Esophagus (tissue), 2 donors: ENCODE measurements around the gene MCAT. TPM values are rescaled to one million over a fixed set of nuclear protein-coding genes. Genes with fewer than 3 reads are reported as not detected.

Experiments
- H3K27ac ChIP-seq, 2 donors: one replicate each; pipeline ENCODE4 v1.5.1; 2013; ENCODE audit warnings: low read depth in 2 of 2, mild to moderate bottlenecking in 2 of 2, inconsistent platforms in 1 of 2, low read length in 1 of 2, moderate library complexity in 1 of 2
- H3K27me3 ChIP-seq, 2 donors: one replicate each; pipeline ENCODE4 v1.6.1; 2013; ENCODE audit warnings: low read length in 2 of 2, control low read depth in 1 of 2, mild to moderate bottlenecking in 1 of 2; ENCODE audit not compliant: insufficient read depth in 2 of 2, control insufficient read depth in 1 of 2
- H3K36me3 ChIP-seq, 2 donors: one replicate each; pipeline ENCODE4 v1.6.1; 2013; ENCODE audit warnings: low read length in 1 of 2; ENCODE audit not compliant: control insufficient read depth in 2 of 2, insufficient read depth in 2 of 2
- H3K4me1 ChIP-seq, 2 donors: one replicate each; pipeline ENCODE4 v1.6.1; 2013; ENCODE audit warnings: low read length in 1 of 2; ENCODE audit not compliant: control insufficient read depth in 2 of 2, insufficient read depth in 2 of 2
- H3K4me3 ChIP-seq, 2 donors: one replicate each; pipeline ENCODE4 v1.5.1; 2013; ENCODE audit warnings: low read length in 2 of 2, mild to moderate bottlenecking in 2 of 2, low read depth in 1 of 2, moderate library complexity in 1 of 2
- H3K9me3 ChIP-seq, 2 donors: one replicate each; pipeline ENCODE4 v1.6.1; 2013; ENCODE audit warnings: mild to moderate bottlenecking in 2 of 2, low read depth in 1 of 2, low read length in 1 of 2, moderate library complexity in 1 of 2; ENCODE audit not compliant: control insufficient read depth in 2 of 2, insufficient read depth in 1 of 2
- WGBS, 2 donors: extraction: QIAGEN DNeasy Blood & Tissue Kit; methylation state at CpG; one replicate each; pipeline ENCODE4 v1.1.7; 2013; 5-methylcytosine and 5-hydroxymethylcytosine counted together
- polyA plus RNA-seq, 2 donors: library from polyadenylated mRNA; stranded (reverse); fragments of 200-250 nt; gene quantifications; one replicate each; pipeline ENCODE4 v1.2.3, GENCODE V29; 2013
- donor health status: healthy with polysubstance abuse.
- donor health status: Bipolar disorder and iron deficiency.

The MCAT gene
- polyA plus RNA-seq, 2 donors = 10.2 to 16.6 TPM

DNA sequence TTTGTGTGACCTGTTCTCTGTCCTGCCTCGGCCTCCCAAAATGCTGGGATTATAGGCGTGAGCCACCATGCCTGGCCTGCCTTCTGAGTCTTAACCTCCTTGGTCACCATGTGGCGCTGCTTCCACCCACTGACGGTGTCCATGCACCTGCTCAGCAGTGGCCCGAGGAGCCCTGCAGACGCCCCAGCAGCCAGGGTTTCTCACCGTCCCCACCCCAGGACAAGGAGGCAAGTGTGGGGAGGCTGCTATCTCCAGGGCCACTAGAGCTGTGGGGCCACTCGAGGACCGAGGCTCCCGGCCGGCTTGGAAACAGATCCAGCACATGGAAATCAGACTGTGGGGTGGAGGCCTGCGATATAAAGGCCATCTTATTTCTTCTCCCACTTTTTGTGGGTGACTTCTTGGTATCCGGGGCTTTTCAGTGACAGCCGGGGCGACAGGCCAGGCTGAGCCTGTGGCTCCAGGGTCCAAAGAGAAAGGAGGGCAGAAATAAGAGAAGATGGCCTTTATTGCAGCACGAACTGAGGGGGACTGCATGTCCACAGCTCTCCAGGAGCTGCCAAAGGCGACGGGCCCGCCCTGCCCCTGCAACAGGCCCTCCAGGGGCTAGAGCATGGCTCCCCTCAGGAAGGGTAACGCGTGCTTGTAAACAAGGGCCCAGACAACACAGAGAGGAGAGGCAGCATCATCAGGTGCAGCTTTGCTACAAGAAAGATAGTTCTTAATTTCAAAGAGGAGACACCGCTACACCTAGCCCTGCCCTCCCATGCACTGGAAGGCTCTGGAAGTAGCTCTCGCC lies 23.1 kb upstream of the MCAT start:
- no peak overlapping the region for H3K4me3 ChIP-seq
- no peaks in the 10 kb centered on the region for H3K27me3 ChIP-seq
- H3K4me1 ChIP-seq = peaks cover 6 to 25% of the 10 kb centered on the region in 2 donors
- H3K36me3 ChIP-seq = peaks cover 6 to 50% of the 10 kb centered on the region in 2 donors
- no peaks in the 10 kb centered on the region for H3K9me3 ChIP-seq
- WGBS, 2 donors = 89 to 92% methylated on average over 23 of the region's 23 CpGs
- H3K27ac ChIP-seq = no peak overlapping the region

DNA sequence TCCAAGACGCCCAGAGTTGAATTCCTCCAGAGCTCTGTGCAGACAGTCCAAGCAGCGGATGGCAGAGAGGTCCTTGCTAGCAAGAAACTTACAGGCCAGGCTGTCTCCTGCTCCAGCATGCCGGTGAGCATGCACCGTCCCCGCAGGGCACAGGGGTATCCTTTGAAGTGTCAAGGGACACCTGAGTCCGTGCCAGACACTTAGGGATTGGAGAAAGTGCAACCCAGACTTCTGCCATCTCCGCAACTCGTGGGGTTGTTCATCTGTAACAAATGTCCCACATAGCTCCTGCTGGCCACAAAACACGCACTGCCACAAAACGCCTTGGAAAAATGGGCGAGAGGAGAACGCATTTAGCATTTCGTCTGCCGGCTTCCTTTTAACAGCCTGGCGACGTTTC lies 21.4 kb upstream of the MCAT start:
- Histone ChIP-seq H3K4me3 (no peak overlapping the region), H3K27ac (peak overlapping the region; percentile 71 to 89), H3K27me3 (no peaks in the 10 kb centered on the region), H3K36me3 (peaks cover 4 to 42% of the 10 kb centered on the region in 2 donors), H3K9me3 (no peaks in the 10 kb centered on the region), H3K4me1 (peaks cover 6 to 21% of the 10 kb centered on the region in 2 donors)
- 35 to 44% methylated on average over 16 of the region's 16 CpGs for WGBS, 2 donors

DNA sequence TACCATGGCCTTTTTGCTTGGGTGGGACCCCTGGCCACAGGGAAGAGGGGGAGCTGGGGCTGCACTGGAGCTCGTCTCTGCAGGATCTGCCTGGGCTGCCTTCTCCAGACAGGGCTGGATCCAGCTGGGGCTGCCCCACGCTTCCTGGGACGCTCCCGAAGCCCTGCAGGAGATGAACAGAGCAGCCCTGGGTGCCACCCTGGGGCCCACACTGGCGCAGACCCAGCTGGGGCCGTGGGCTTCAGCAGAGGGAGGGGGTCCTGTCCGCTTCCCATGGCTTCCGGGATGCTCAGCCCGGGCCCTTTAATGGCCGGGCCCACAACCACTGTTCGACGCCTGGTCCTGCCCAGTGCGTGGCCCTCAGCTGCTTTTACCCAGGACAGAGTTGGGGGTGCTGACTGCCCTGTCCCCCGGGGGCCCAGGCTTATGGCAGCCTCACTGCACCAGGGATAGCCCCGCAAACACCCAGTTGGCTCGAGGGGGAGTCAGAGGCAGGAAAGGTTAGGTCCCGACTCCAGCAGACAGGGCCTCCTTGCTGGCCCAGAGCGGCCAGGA lies 20.1 kb upstream of the MCAT start:
- H3K4me1 ChIP-seq = peaks cover 7 to 33% of the 10 kb centered on the region in 2 donors
- no peak overlapping the region for H3K4me3 ChIP-seq
- no peaks in the 10 kb centered on the region for H3K9me3 ChIP-seq
- peak overlapping the region; percentile 71 to 89 for H3K27ac ChIP-seq
- H3K36me3 ChIP-seq = peaks cover 4 to 39% of the 10 kb centered on the region in 2 donors
- no peaks in the 10 kb centered on the region for H3K27me3 ChIP-seq
- WGBS, 2 donors = 58 to 67% methylated on average over 18 of the region's 18 CpGs

DNA sequence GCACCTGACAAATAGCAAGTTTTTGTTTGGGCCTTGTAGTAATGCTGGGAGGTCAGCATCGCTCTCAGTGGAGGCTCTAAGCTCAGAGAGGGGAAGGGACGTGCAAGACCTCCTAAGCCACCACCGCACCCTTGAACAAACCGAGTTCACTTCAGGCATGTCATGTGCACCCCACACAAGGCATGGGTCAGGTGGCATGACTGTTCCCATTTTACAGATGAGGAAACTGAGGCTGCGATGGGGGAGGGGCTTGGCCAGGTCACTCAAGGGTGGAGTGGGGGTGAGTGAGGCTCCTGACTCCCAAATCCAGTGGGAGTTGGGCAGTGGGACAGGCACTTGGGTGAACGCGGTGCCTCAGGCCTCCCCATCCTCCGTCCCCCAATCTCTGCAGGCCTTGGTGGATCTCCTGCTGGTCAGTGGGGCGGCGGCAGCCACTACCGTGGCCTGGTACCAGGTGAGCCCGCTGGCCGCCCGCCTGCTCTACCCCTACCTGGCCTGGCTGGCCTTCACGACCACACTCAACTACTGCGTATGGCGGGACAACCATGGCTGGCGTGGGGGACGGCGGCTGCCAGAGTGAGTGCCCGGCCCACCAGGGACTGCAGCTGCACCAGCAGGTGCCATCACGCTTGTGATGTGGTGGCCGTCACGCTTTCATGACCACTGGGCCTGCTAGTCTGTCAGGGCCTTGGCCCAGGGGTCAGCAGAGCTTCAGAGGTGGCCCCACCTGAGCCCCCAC lies 19.4 kb upstream of the MCAT start:
- H3K4me3 ChIP-seq = no peak overlapping the region
- no peaks in the 10 kb centered on the region for H3K27me3 ChIP-seq
- peaks cover 9 to 36% of the 10 kb centered on the region in 2 donors for H3K4me1 ChIP-seq
- H3K36me3 ChIP-seq = peaks cover 4 to 33% of the 10 kb centered on the region in 2 donors
- H3K9me3 ChIP-seq = no peaks in the 10 kb centered on the region
- peak overlapping the region in 1 of 2 donors; percentile 89 for H3K27ac ChIP-seq
- 93% methylated on average over 20 to 24 of the region's 24 CpGs for WGBS, 2 donors

DNA sequence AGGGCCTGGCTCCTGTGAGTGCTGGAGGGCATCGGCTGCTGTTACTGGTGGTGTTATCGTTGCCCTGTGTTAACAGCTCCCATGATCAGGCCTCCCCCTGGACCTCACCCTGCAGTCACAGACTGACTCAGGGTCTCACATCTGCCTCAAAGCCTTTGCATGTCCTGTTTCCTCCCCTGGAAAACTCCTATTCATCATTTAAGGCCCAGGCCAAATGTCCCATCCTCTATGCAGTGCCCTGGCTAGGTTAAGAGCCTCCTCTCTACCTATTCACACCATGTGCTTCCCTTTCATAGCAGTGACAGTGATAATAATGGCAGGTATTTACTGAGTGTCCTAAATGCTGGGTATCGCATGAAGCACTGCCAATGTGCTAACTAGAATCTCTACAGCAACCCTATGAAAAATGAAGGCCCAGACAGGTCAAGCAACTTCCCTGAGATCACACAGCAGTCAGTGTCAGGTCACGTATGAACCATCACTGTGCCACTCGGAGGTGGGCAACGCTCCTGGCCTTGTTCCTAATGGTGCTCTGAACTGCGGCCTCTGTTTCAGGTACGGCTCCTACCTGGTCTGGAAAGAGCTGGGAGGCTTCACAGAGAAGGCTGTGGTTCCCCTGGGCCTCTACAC lies 17.4 kb upstream of the MCAT start:
- H3K36me3 ChIP-seq = peaks cover 4 to 29% of the 10 kb centered on the region in 2 donors
- WGBS, 2 donors = 91% methylated on average over 8 of the region's 8 CpGs
- H3K27me3 ChIP-seq = no peaks in the 10 kb centered on the region
- peak overlapping the region in 1 of 2 donors; percentile 30 for H3K27ac ChIP-seq
- H3K4me1 ChIP-seq = peaks cover 9 to 48% of the 10 kb centered on the region in 2 donors
- H3K4me3 ChIP-seq = no peak overlapping the region
- H3K9me3 ChIP-seq = no peaks in the 10 kb centered on the region

DNA sequence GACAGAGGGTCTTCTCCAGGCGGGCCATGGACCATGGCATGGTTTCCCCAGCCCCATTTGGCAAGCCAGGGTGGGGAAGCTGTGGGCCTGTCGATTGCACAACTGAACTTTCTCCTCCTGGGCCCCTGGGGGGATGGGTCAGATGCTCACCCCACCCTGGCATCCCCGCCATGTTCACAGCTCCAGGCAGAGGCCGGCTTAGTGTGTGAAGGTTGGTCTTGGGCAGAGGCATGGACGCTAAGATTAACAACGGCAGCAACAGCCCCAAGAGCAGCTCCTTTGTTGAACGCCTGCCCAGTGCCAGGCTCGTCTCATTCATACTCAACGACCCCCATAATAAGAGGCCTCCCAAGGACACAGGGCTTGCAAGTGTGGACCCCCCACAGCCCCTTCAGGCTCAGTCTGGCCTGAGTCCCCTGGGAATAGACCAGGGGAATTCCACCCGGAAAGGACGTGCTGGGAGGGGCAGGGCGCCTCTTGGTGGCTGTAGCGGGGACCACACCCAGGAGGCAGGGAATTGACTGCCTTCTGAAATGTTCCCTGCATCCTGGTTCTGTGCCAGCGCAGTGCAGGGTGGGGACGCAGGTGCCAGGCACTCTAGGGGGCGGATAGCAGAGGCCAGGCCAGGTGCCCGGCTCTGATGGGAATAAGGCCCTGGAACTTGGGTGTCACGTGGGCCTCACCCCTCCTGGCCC lies 16.4 kb upstream of the MCAT start:
- Histone ChIP-seq H3K4me3 (no peak overlapping the region), H3K27me3 (no peaks in the 10 kb centered on the region), H3K9me3 (no peaks in the 10 kb centered on the region), H3K36me3 (peaks cover 4 to 29% of the 10 kb centered on the region in 2 donors), H3K27ac (peak overlapping the region; percentile 34 to 63), H3K4me1 (peaks cover 12 to 56% of the 10 kb centered on the region in 2 donors)
- WGBS, 2 donors = 43 to 55% methylated on average over 17 to 18 of the region's 18 CpGs

DNA sequence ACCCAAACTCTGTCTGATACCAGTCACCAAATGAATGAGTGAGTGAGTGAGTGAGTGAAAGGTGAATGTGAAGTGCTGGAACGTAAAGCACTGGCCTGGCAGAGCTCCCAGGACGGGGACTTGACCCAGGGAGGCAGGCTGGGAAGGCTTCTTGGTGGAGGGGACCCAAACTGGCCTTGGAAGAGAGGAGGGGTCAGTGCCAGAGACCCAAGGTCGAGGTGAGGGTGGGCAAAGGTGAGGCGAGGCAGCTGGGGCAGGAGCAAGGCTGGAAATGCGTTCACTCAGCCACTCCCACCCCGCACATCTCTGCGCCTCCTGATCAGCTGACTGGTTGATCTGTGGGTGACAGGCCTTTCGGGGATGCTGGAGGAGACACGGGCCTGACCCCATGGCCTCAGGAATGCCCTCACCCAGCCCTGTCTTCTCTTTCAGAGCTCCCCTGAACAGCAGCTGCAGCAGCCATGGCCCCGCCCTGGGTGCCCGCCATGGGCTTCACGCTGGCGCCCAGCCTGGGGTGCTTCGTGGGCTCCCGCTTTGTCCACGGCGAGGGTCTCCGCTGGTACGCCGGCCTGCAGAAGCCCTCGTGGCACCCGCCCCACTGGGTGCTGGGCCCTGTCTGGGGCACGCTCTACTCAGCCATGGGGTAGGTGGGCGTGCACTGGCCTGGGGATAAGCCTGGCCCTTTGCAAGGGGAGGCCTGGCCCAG lies 15.7 kb upstream of the MCAT start:
- H3K27ac ChIP-seq = peak overlapping the region; percentile 34 to 63
- no peak overlapping the region for H3K4me3 ChIP-seq
- 77 to 81% methylated on average over 23 to 24 of the region's 24 CpGs for WGBS, 2 donors
- H3K9me3 ChIP-seq = no peaks in the 10 kb centered on the region
- H3K36me3 ChIP-seq = peaks cover 4 to 29% of the 10 kb centered on the region in 2 donors
- no peaks in the 10 kb centered on the region for H3K27me3 ChIP-seq
- peaks cover 12 to 56% of the 10 kb centered on the region in 2 donors for H3K4me1 ChIP-seq

DNA sequence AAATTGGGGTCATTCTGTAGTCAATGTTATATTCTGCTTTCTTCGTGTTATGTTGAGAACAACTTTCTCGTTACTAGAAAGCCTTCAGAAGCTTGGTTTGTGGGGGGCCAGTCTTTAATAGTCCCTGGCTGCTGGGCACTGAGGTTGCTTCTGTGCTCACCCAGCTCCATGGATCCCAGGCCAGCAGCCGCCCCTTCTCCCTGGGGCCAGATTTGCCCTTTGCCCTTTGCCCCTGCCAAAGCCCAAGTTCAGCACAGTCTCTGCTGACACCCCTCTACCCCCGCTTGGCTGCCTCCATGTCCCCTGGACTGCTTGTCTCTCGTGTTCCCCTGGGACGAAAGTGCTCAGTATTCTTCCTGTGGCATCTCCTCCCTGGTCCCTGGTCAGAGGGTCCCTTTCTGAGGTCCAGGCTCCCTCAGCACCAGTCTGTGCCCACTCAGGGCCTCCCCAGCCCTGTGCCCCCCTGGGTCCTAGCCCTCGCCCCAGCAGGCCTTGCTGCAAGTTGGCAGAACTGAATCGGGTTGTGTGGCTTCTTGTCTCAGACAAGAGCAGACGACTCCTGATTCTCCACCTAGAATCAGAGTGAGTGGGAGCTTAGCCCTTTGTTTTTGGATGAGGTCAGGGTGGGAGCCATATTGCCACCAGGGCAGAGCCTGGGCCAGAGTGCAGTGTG lies 14.8 kb upstream of the MCAT start:
- peak overlapping the region in 1 of 2 donors; percentile 63 for H3K27ac ChIP-seq
- H3K36me3 ChIP-seq = peaks cover 4 to 29% of the 10 kb centered on the region in 2 donors
- peaks cover 7 to 48% of the 10 kb centered on the region in 2 donors for H3K4me1 ChIP-seq
- H3K27me3 ChIP-seq = no peaks in the 10 kb centered on the region
- no peaks in the 10 kb centered on the region for H3K9me3 ChIP-seq
- WGBS, 2 donors = 64% methylated on average over 9 of the region's 9 CpGs
- H3K4me3 ChIP-seq = no peak overlapping the region
